HG03457 (cell line): Measurements from ENCODE around the gene ARL9.
A peak's percentile ranks its signal among the peaks of the same experiment; 100 is the strongest.

Experiments
- ATAC-seq: cut with Tn5 transposase; IDR thresholded peaks from one replicate; pipeline ENCODE4 v1.9.1; 2021; ENCODE audit warnings: moderate number of reproducible peaks; ENCODE audit not compliant: unreplicated experiment

ARL9 gene

DNA sequence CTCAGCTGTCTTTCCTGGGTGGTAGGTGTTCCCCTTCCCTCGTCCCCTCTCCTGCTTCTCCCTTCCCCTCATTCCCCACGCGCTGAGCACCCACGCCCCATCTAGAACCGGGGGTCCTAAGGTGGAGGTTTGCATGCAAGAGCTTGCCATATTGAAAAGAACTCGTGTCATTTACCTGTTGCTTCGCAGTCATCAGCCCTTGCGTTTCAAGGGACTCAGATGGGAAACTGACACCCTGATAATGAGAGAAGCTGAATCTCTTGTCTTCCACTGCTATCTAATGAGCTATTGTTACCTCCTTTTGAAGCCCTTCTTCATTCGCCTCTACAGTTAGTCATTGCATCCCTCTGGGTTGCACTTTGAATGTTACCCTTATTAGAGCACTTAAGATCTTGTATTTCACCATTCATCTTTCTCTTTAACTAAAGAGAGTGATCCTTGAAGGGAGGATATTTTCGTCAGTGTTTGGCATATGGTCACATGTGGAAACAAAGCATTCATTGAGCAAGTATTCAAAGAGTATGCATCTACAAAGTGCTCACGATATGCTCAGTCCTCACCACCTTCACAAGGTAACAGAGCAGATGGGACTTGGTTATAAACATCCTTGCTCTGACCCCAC, 25.7 kb downstream of the ARL9 start:
- no peak for ATAC-seq

DNA sequence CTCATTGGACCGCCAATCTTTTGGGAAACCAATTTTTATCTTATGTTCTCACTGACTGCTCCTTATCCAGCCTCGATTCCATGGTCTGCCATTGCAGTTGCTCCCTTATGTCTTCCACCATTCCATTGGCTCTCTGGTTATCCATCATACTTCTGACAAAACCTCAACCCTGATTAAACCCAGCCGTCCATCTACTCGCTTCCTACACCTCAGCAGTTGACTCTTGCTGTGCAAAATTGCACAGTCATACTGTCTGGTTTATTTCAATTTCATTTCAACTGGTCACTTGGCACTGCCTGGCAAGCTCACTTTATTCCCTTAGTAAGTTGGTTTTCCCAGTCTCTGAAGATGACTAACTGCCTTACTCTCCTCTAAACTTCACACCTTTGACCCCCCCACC, 26.2 kb downstream of the ARL9 start:
- ATAC-seq = no peak

DNA sequence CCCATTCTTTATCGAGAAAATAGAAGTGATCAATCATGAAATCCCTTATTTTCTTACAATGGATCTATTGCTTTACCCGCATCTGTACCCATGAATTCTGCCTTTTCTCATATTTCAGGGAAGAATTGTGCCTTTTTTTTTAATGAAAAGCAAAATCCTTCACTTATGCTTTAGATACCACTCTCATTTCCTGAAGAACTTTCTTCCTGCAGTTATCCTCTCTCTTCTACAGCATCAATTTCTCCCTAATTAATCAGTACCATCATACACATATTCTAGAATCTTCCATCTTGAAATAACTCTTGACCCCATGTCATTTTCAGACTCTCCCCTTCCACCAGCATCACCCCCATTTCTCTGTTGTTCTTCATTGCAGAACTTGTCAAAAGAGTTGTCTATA, 26.6 kb downstream of the ARL9 start:
- ATAC-seq = no peak

DNA sequence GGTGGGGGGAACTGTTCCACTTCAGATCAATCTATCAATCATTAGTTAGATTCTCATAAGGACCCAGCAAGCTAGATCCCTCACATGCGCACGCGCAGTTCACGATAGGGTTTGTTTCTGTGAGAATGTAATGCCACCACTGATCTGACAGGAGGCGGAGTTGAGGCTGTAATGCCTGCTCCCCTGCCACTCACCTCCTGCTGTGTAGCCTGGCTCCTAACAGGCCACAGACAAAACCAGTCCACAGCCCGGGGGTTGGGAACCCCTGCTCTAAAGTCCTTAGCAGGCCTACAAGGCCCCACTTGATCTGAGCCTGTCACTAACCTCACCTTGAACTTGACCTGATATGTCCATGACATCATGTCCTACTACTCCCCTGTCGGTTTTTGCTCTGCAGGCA, 30.3 kb downstream of the ARL9 start:
- ATAC-seq = no peak

DNA sequence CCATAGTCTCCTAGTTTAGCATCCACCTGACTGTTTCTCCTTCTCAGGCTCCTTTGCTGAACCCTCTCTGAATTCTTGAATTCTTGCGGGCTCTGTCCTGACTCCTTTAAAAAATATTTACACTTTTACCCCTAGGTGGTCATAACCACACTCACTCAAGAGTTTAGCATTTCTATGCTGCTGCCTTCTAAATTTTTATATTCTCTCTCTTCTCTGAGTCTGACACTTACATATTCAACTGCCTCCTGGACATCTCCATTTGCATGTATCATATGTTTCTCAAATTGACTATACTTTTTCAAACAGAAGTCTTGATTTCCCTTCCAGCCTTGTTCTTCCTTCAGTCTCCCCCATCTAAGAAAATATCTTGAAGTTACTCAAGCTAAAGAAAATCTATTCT, 31.6 kb downstream of the ARL9 start:
- no peak for ATAC-seq

DNA sequence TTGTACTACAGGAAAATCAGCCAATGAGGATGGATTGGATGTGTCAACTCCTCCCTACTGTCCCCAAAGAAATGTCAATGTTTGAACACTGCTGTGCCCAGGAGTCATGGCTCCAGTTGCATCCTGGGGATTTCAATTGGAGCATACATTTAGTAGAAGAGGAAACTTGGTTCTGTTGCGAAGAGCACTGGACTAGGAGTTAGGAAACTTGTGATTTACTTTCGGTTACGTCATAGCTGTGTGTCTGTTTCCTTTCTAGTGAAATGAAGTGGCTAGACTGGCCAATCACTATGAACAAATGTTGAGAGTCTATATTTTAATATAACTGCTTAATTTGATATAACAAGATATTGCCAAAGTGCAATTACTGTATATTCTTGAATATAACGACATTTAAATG, 35.2 kb downstream of the ARL9 start:
- no peak for ATAC-seq

DNA sequence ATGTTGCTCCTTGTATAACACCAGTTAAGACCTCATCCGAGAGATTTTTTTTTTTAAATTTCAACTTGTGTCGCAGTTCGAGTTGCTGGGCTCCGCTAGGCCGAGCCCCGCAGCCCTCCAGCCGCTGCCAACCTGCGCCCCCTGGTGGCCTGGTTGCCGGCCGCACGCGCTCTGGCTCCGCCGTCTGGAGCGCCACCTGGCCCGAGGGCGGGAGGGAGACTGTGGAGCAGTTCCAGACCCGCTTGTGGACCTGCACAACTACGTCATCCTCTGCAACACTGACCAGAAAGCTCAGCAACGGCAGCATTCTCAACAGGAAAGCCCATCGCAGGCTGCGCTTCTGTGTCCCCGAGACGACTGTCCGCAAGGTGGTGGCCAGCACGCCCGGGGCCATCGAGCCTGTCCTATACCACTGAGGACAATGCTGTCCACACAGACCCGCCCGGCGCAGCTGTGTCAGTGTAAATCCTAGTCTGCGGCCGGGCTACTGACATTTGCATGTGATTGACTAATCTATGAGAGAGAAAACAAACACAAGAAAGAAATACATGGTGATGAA, 39.1 kb downstream of the ARL9 start:
- ATAC-seq = peak; percentile 91

DNA sequence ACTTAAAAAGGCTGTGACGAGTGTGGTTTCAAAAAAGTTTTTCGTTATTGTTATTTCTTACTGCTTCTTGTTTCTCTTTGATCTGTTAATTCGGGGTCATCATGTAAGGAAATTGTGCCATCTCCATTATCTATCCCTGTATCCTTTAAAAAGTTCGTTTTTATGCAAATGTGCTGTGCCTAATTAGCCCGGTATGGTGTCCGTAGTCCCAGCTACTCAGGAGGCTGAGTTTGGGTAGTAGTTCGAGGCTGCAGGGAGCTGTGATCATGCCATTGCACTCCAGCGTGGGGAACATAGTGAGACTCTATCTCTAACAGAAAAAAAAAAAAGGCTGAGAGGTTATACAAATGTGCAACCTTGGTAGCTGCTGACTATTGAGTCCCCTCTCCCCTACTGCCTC, 45.1 kb downstream of the ARL9 start:
- no peak for ATAC-seq

DNA sequence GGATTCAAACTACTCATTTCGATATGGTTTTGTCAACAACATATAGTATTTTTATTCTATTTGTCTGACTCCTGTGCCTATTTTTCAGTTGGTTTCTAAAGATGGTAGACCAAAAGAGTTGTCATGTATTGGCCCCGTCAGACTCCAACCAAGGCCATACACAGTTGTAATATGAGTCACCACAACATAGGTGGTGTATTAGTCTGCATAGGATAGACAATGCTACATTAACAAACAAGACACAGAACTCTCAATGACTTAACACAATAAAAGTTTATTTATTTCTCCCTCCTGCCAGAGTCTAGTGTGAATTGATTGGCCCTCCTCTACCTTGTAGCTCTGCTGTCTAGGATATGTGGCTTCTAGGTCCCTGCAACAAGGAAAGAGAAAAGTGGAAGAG, 45.9 kb downstream of the ARL9 start:
- no peak for ATAC-seq

DNA sequence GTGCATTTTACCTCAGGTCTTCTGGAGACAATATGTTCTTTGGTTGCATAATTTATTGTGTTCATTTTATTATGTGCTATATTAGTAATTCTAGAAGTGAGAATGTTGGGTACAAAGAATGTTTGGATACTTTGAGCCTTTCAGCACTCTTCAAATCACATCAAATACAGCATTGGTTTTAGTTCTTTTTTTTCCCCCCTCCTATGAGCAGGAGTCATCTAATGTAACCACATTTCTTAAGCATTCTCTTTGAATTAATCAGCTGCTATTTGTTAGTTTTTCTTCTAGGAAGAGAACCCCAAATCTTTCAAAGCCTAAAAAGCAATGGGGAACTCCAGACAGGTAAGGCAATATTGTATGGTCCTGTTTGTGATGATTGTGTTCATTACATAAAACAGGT, 46.7 kb downstream of the ARL9 start:
- no peak for ATAC-seq

DNA sequence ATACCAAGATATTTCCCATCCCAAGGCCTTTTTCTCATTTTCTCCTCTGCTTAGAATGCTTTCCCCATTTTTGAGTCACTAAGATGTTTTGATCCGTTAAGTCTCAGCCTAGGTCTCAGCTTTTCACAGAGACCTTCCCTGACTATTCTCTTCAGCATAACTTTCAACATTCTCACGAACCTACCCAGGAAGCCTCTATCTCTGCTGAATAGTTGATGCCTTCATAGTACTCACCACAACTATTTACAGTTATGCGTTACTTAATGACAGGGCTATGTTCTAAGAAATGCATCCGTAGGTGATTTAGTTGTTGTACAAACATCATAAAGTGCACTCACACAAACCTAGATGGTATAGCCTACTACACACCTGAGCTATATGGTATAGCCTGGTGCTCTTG, 64.5 kb downstream of the ARL9 start:
- ATAC-seq = no peak
